ENCODE measurements around the gene HDAC9.

HDAC9 gene

GRCh38 chr7:18583305-18583704 lies 87.8 kb downstream of the HDAC9 start:
- H3K4me3 ChIP-seq (ENCODE audit: control insufficient read depth, low read depth, low read length), result no peak overlapping the region
- TF ChIP-seq CTCF (IDR thresholded peaks at IDR 0.05; ENCODE audit: control insufficient read depth, insufficient read depth, low read depth, low read length, missing control alignments), result no peak
- no peak for DNase-seq (ENCODE audit: low read depth)

- no peak for DNase-seq (ENCODE audit: low read depth)
- no peak for TF ChIP-seq CTCF (IDR thresholded peaks at IDR 0.05; ENCODE audit: control insufficient read depth, insufficient read depth, low read depth, low read length, missing control alignments)
- H3K4me3 ChIP-seq (ENCODE audit: control insufficient read depth, low read depth, low read length), result no peak overlapping the region
These were observed 94.7 kb downstream of the HDAC9 start for GRCh38 chr7:18590241-18590640.

GRCh38 chr7:18590744-18591340 lies 95.3 kb downstream of the HDAC9 start:
- peak; percentile 63 for TF ChIP-seq CTCF (IDR thresholded peaks at IDR 0.05; ENCODE audit: control insufficient read depth, insufficient read depth, low read depth, low read length, missing control alignments)
- peak; percentile 47 for DNase-seq (ENCODE audit: low read depth)
- H3K4me3 ChIP-seq (ENCODE audit: control insufficient read depth, low read depth, low read length), result no peak overlapping the region

- no peak for TF ChIP-seq CTCF (IDR thresholded peaks at IDR 0.05; ENCODE audit: control insufficient read depth, insufficient read depth, low read depth, low read length, missing control alignments)
- no peak overlapping the region for H3K4me3 ChIP-seq (ENCODE audit: control insufficient read depth, low read depth, low read length)
- DNase-seq (ENCODE audit: low read depth), result no peak
These were observed 98.2 kb downstream of the HDAC9 start for GRCh38 chr7:18593602-18594279.

GRCh38 chr7:18597754-18598153 lies 102.2 kb downstream of the HDAC9 start:
- no peak overlapping the region for H3K4me3 ChIP-seq (ENCODE audit: control insufficient read depth, low read depth, low read length)
- no peak for DNase-seq (ENCODE audit: low read depth)
- no peak for TF ChIP-seq CTCF (IDR thresholded peaks at IDR 0.05; ENCODE audit: control insufficient read depth, insufficient read depth, low read depth, low read length, missing control alignments)

GRCh38 chr7:18607025-18607424 lies 111.5 kb downstream of the HDAC9 start:
- no peak for DNase-seq (ENCODE audit: low read depth)
- no peak for TF ChIP-seq CTCF (IDR thresholded peaks at IDR 0.05; ENCODE audit: control insufficient read depth, insufficient read depth, low read depth, low read length, missing control alignments)

More at GRCh38 chr7:18607025-18607424, 111.5 kb downstream of the HDAC9 start:
- no peak overlapping the region for H3K4me3 ChIP-seq (ENCODE audit: control insufficient read depth, low read depth, low read length)
